ENCODE data around the gene GOLPH3. TPM values are rescaled to one million over a fixed set of nuclear protein-coding genes. Genes with fewer than 3 reads are reported as not detected.

The GOLPH3 gene
- total RNA-seq, 1 donor from 2014 or later, result 80.5 TPM

DNA sequence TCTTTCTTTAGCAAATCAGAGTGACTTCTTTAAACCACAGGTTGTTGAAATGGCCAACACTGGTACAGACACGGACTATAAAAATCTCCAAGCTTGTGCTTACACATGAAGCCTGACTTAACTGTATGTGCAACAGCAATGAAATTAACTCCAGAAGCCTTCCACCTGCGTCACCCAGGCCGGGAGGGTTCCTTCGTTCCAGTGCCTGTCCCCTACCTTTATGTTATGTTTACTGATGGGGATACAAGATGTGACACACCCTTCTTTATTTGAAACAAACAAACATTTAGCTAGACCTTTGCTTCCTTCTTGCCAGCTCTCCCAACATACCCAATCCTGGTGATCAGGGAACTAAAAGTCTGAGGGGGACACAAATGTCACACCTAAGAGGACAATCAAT, 66.0 kb downstream of the GOLPH3 start:
- Mint-ChIP-seq H3K27me3 (ENCODE audit: insufficient read depth, low read depth) (no peaks in the 10 kb centered on the region), H3K9me3 (no peaks in the 10 kb centered on the region), H3K27ac (no peak overlapping the region), H3K4me3 (no peak overlapping the region), H3K36me3 (peaks cover 36% of the 10 kb centered on the region), H3K4me1 (no peaks in the 10 kb centered on the region)
- Histone ChIP-seq H3K27me3 (no peaks in the 10 kb centered on the region), H3K36me3 (peaks cover 29% of the 10 kb centered on the region), H3K4me1 (no peaks in the 10 kb centered on the region), H2AFZ (replicated peaks) (no peak overlapping the region), H4K20me1 (ENCODE audit: low read depth) (no peaks in the 10 kb centered on the region), H3K9ac (no peak overlapping the region), H3F3A (ENCODE audit: low read depth) (peaks cover 3% of the 10 kb centered on the region), H3K9me3 (ENCODE audit: low read depth) (no peaks in the 10 kb centered on the region), H3K4me2 (no peak overlapping the region), H3K27ac (no peak overlapping the region), H3K79me2 (ENCODE audit: low read depth) (peaks cover 9% of the 10 kb centered on the region), H3K4me3 (no peak overlapping the region)
- no peak for DNase-seq (ENCODE audit: low spot score)
- TF ChIP-seq EZH2 (IDR thresholded peaks at IDR 0.05) (no peak), CTCF (IDR thresholded peaks at IDR 0.05) (no peak), EZH2phosphoT487 (IDR thresholded peaks at IDR 0.05) (no peak)

GRCh38 chr5:32107291-32107690, 66.8 kb downstream of the GOLPH3 start:
- peaks cover 29% of the 10 kb centered on the region for H3K36me3 ChIP-seq

GRCh38 chr5:32103521-32103920, 70.6 kb downstream of the GOLPH3 start:
- peaks cover 23% of the 10 kb centered on the region for H3K36me3 ChIP-seq
- Mint-ChIP-seq H3K27ac (no peak overlapping the region), H3K36me3 (peaks cover 30% of the 10 kb centered on the region), H3K27me3 (ENCODE audit: insufficient read depth, low read depth) (no peaks in the 10 kb centered on the region), H3K4me1 (peaks cover 6% of the 10 kb centered on the region), H3K4me3 (no peak overlapping the region), H3K9me3 (no peaks in the 10 kb centered on the region)
- no peaks in the 10 kb centered on the region for H3K9me3 ChIP-seq (ENCODE audit: low read depth)
- H3K79me2 ChIP-seq (ENCODE audit: low read depth), result no peaks in the 10 kb centered on the region
- DNase-seq (ENCODE audit: low spot score), result no peak
- H3K4me1 ChIP-seq, result peaks cover 3% of the 10 kb centered on the region
- H3K4me2 ChIP-seq, result no peak overlapping the region
- H2AFZ ChIP-seq (replicated peaks), result no peak overlapping the region
- H3K4me3 ChIP-seq, result no peak overlapping the region
- H3K9ac ChIP-seq, result no peak overlapping the region
- H3F3A ChIP-seq (ENCODE audit: low read depth), result no peaks in the 10 kb centered on the region
- no peaks in the 10 kb centered on the region for H3K27me3 ChIP-seq
- H3K27ac ChIP-seq, result no peak overlapping the region
- TF ChIP-seq EZH2 (IDR thresholded peaks at IDR 0.05), result no peak
- no peak for TF ChIP-seq EZH2phosphoT487 (IDR thresholded peaks at IDR 0.05)
- TF ChIP-seq CTCF (IDR thresholded peaks at IDR 0.05), result no peak
- H4K20me1 ChIP-seq (ENCODE audit: low read depth), result no peaks in the 10 kb centered on the region

More at GRCh38 chr5:32107291-32107690, 66.8 kb downstream of the GOLPH3 start:
- peaks cover 35% of the 10 kb centered on the region for H3K36me3 Mint-ChIP-seq
- no peak for DNase-seq (ENCODE audit: low spot score)
- no peaks in the 10 kb centered on the region for H3K4me1 Mint-ChIP-seq
- Histone ChIP-seq H3F3A (ENCODE audit: low read depth) (peaks cover 3% of the 10 kb centered on the region), H3K9ac (no peak overlapping the region), H3K4me2 (no peak overlapping the region), H3K27me3 (no peaks in the 10 kb centered on the region), H2AFZ (replicated peaks) (no peak overlapping the region), H3K4me1 (no peaks in the 10 kb centered on the region), H3K79me2 (ENCODE audit: low read depth) (peaks cover 5% of the 10 kb centered on the region), H3K4me3 (no peak overlapping the region), H3K27ac (no peak overlapping the region), H4K20me1 (ENCODE audit: low read depth) (no peaks in the 10 kb centered on the region), H3K9me3 (ENCODE audit: low read depth) (no peaks in the 10 kb centered on the region)
- H3K27ac Mint-ChIP-seq, result no peak overlapping the region
- H3K4me3 Mint-ChIP-seq, result no peak overlapping the region
- no peak for TF ChIP-seq CTCF (IDR thresholded peaks at IDR 0.05)
- TF ChIP-seq EZH2 (IDR thresholded peaks at IDR 0.05), result no peak
- no peak for TF ChIP-seq EZH2phosphoT487 (IDR thresholded peaks at IDR 0.05)
- no peaks in the 10 kb centered on the region for H3K27me3 Mint-ChIP-seq (ENCODE audit: insufficient read depth, low read depth)
- H3K9me3 Mint-ChIP-seq, result no peaks in the 10 kb centered on the region
